Kidney (tissue), 14 donors: Measurements from ENCODE around the gene GSC2. TPM values are rescaled to one million over a fixed set of nuclear protein-coding genes. Genes with fewer than 3 reads are reported as not detected.

Experiments used
- DNase-seq, 5 donors: peaks; one replicate each; pipeline ENCODE4 v3.0.0-alpha.2; 2013 to 2020
- FAIRE-seq: peaks from 2 replicates; lab custom pipeline; 2012; peaks lifted over from hg19 to GRCh38; lab: Jason Lieb, UNC
- H3K27ac ChIP-seq, 2 donors: one replicate each; pipeline ENCODE4 v1.7.0; 2013; ENCODE audit warnings: low read depth in 2 of 2, low read length in 2 of 2, inconsistent platforms in 1 of 2
- H3K27me3 ChIP-seq: one replicate; pipeline ENCODE4 v1.7.1; 2013; ENCODE audit warnings: low read length, inconsistent platforms; ENCODE audit not compliant: control insufficient read depth, insufficient read depth
- H3K36me3 ChIP-seq, 3 donors: one replicate each; pipeline versions ENCODE4 v1.7.0 to v1.7.1; 2013; ENCODE audit warnings: low read length in 3 of 3, control low read depth in 1 of 3, inconsistent platforms in 1 of 3; ENCODE audit not compliant: insufficient read depth in 3 of 3, control insufficient read depth in 2 of 3
- H3K4me1 ChIP-seq, 3 donors: one replicate each; pipeline versions ENCODE4 v1.7.0 to v1.7.1; 2013; ENCODE audit warnings: low read length in 3 of 3, inconsistent platforms in 1 of 3, low read depth in 1 of 3; ENCODE audit not compliant: control insufficient read depth in 2 of 3, insufficient read depth in 2 of 3
- H3K4me3 ChIP-seq, 3 donors: one replicate each; pipeline versions ENCODE4 v1.7.0 to v1.8.1; 2013; ENCODE audit warnings: low read length in 3 of 3, control low read depth in 1 of 3, inconsistent platforms in 1 of 3
- H3K9ac ChIP-seq, 3 donors: one replicate each; pipeline versions ENCODE4 v1.7.0 to v1.7.1; 2013; ENCODE audit warnings: low read length in 3 of 3, control low read depth in 1 of 3, inconsistent platforms in 1 of 3
- H3K9me3 ChIP-seq, 3 donors: one replicate each; pipeline versions ENCODE4 v1.7.0 to v1.7.1; 2013; ENCODE audit warnings: low read length in 3 of 3, control low read depth in 1 of 3, inconsistent platforms in 1 of 3; ENCODE audit not compliant: control insufficient read depth in 2 of 3, insufficient read depth in 1 of 3
- CTCF ChIP-seq: IDR thresholded peaks from 3 replicates; pipeline ENCODE4 v1.5.1; 2012; ENCODE audit warnings: mild to moderate bottlenecking, moderate library complexity, borderline replicate concordance; ENCODE audit not compliant: insufficient read depth; ENCODE audit errors: extremely low read depth
- intact Hi-C: fragments of 100-400 bp; cut with DNase I; formaldehyde crosslinking; loops from one replicate; pipeline ENCODE4 v1.11.1; 2022
- polyA plus RNA-seq: library from polyadenylated mRNA; stranded (reverse); fragments of 350-450 nt; fragmentation: Illumina TruSeq; extraction: RNeasy Lipid Tissue Mini Kit (QIAGEN cat#74804); gene quantifications from one replicate; pipeline ENCODE4 v1.2.3, GENCODE V29; 2014; ENCODE audit warnings: low read depth, low replicate concordance; ENCODE audit not compliant: insufficient read depth
- total RNA-seq: library from RNA; stranded (reverse); fragmentation: NEBNext Ultra II Directional; extraction: Animal tissue kit (Norgen Biotek cat#: 25700); gene quantifications from one replicate; pipeline ENCODE4 v1.2.1, GENCODE V29; 2021
- donor health status: control.
- donor health status: control.
- donor health status: control.
- donor health status: control.
- donor health status: control.
- donor health status: DM: yes; HTN: yes; CAD: no.
- donor health status: Normal renal cell carcinoma (clear cell type).

Gene GSC2
- total and polyA plus RNA-seq, 2 donors from 2014 or later, result not detected

GRCh38 chr22:19175026-19175601, 25.0 kb upstream of the GSC2 start:
- TF ChIP-seq CTCF, result no peak
- H3K9ac ChIP-seq, result no peak overlapping the region
- H3K27me3 ChIP-seq, result peaks cover 2% of the 10 kb centered on the region
- no peaks in the 10 kb centered on the region for H3K36me3 ChIP-seq
- DNase-seq (no peak), FAIRE-seq (no peak)
- intact Hi-C loops, result no loop called here
- H3K9me3 ChIP-seq, result no peaks in the 10 kb centered on the region
- H3K27ac ChIP-seq, result no peak overlapping the region
- no peak overlapping the region for H3K4me3 ChIP-seq
- H3K4me1 ChIP-seq, result peaks cover 0 to 63% (median 22%) of the 10 kb centered on the region in 3 donors

GRCh38 chr22:19174106-19175025, 24.3 kb upstream of the GSC2 start:
- DNase-seq (peak in 2 of 5 donors; percentile 54 to 83), FAIRE-seq (no peak)
- intact Hi-C loops, result no loop called here
- H3K36me3 ChIP-seq, result no peaks in the 10 kb centered on the region
- H3K4me3 ChIP-seq, result no peak overlapping the region
- H3K9me3 ChIP-seq, result no peaks in the 10 kb centered on the region
- no peak for TF ChIP-seq CTCF
- peaks cover 8% of the 10 kb centered on the region for H3K27me3 ChIP-seq
- peaks cover 0 to 62% (median 22%) of the 10 kb centered on the region in 3 donors for H3K4me1 ChIP-seq
- no peak overlapping the region for H3K27ac ChIP-seq
- H3K9ac ChIP-seq, result no peak overlapping the region

GRCh38 chr22:19173047-19174035, 23.2 kb upstream of the GSC2 start:
- intact Hi-C loops, result no loop called here
- DNase-seq (no peak), FAIRE-seq (no peak)
- H3K36me3 ChIP-seq, result no peaks in the 10 kb centered on the region
- no peaks in the 10 kb centered on the region for H3K9me3 ChIP-seq
- no peak for TF ChIP-seq CTCF
- H3K4me1 ChIP-seq, result peaks cover 0 to 62% (median 22%) of the 10 kb centered on the region in 3 donors
- no peak overlapping the region for H3K9ac ChIP-seq
- peaks cover 15% of the 10 kb centered on the region for H3K27me3 ChIP-seq
- no peak overlapping the region for H3K27ac ChIP-seq
- H3K4me3 ChIP-seq, result peak overlapping the region in 1 of 3 donors; percentile 90
